Right lobe of liver (tissue), 6 donors: ENCODE results near the gene RERGL. TPM values are rescaled to one million over a fixed set of nuclear protein-coding genes. Genes with fewer than 3 reads are reported as not detected.
"Not testable (repeated sequence)": the region's sequence is repeated elsewhere in the genome, so short reads cannot be mapped to it uniquely, and the experiment has no call there.

ENCODE experiments used
- ATAC-seq, 4 donors: fragments of 200-7000 bp; cut with Tn5 transposase; one replicate each; pipeline ENCODE4 v1.9.1; 2020; ENCODE audit warnings: mild to moderate bottlenecking in 4 of 4, moderate library complexity in 4 of 4
- DNase-seq, 3 donors: peaks; one replicate each; pipeline ENCODE4 v3.0.0-alpha.2; 2020
- H3K27ac ChIP-seq, 3 donors: fragments of 200-600 bp; one replicate each; pipeline ENCODE4 v1.8.0; 2022
- H3K27me3 ChIP-seq, 2 donors: fragments of 200-600 bp; one replicate each; pipeline ENCODE4 v1.8.0; 2022
- H3K36me3 ChIP-seq, 4 donors: fragments of 200-600 bp; sonication (generic) in 1 of 4; one replicate each; pipeline versions ENCODE4 v1.5.1 to v1.8.0; 2017 to 2022; ENCODE audit warnings: control low read depth in 1 of 4
- H3K4me1 ChIP-seq, 4 donors: fragments of 200-600 bp; sonication (generic) in 1 of 4; one replicate each; pipeline versions ENCODE4 v1.5.1 to v1.8.0; 2017 to 2022; ENCODE audit warnings: control low read depth in 1 of 4
- H3K4me3 ChIP-seq, 3 donors: fragments of 200-600 bp; one replicate each; pipeline ENCODE4 v1.8.0; 2022
- H3K9me3 ChIP-seq, 4 donors: fragments of 200-600 bp; sonication (generic) in 1 of 4; one replicate each; pipeline versions ENCODE4 v1.5.1 to v1.8.0; 2017 to 2022; ENCODE audit warnings: control low read depth in 1 of 4
- CTCF ChIP-seq, 4 donors: fragments of 200-600 bp in 3 of 4; fragments of 450-650 bp in 1 of 4; IDR thresholded peaks; one replicate each; pipeline versions ENCODE4 v1.5.1 to v1.8.0; 2016 to 2022; ENCODE audit warnings: antibody characterized with exemption in 4 of 4, mild to moderate bottlenecking in 2 of 4
- POLR2A ChIP-seq: fragments of 450-650 bp; IDR thresholded peaks from one replicate; pipeline ENCODE4 v1.6.1; 2017; ENCODE audit warnings: antibody characterized with exemption, mild to moderate bottlenecking
- WGBS: methylation state at CpG from one replicate; pipeline ENCODE4 v1.1.6; 2018; ENCODE audit warnings: low coverage, low lambda C conversion rate; ENCODE audit not compliant: insufficient coverage; ENCODE audit errors: missing lambda C conversion rate; 5-methylcytosine and 5-hydroxymethylcytosine counted together
- intact Hi-C, 2 donors: fragments of 100-400 bp; cut with DNase I; formaldehyde crosslinking; loops; one replicate each; pipeline versions ENCODE4 v1.11.2 to v1.14.1; 2022
- total RNA-seq, 6 experiments: library from RNA; depleted of rRNA in 2 of 6; stranded (reverse); fragments of >200 nt in 2 of 6; fragmentation: NEBNext Ultra II Directional in 3 of 6; extraction: Animal tissue kit (Norgen Biotek cat#: 25700) in 3 of 6; gene quantifications; one replicate each; pipeline versions ENCODE4 v1.1.0 to v1.2.4, GENCODE V29; 2016 to 2023
- donor health status: DM: no; HTN: yes; CAD: no.
- donor health status: DM: no; HTN: no; CAD: no.
- donor health status: DM: no; HTN: no; CAD: no.
- donor health status: DM: no; HTN: yes; CAD: no.
- donor health status: DM: no; HTN: yes; CAD: no.

RERGL gene
- total RNA-seq, 6 experiments from 2014 or later: 0.33 to 0.56 (median 0.43) TPM; not detected in 3

GRCh38 chr12:18071336-18071735 lies 18.7 kb downstream of the RERGL start:
- intact Hi-C loops: no loop called here
- no peaks in the 10 kb centered on the region for H3K36me3 ChIP-seq
- ATAC-seq (no peak), DNase-seq (no peak)
- H3K9me3 ChIP-seq: no peaks in the 10 kb centered on the region
- no peaks in the 10 kb centered on the region for H3K4me1 ChIP-seq
- no peak overlapping the region for H3K27ac ChIP-seq
- H3K27me3 ChIP-seq: no peaks in the 10 kb centered on the region
- 68% methylated on average over 4 of the region's 4 CpGs for WGBS
- TF ChIP-seq POLR2A (no peak), CTCF (IDR thresholded peaks at IDR 0.05) (no peak)
- H3K4me3 ChIP-seq: no peak overlapping the region

- ATAC-seq (no peak), DNase-seq (no peak)
- Histone ChIP-seq H3K4me1 (no peaks in the 10 kb centered on the region), H3K27me3 (no peaks in the 10 kb centered on the region), H3K36me3 (no peaks in the 10 kb centered on the region), H3K27ac (no peak overlapping the region), H3K9me3 (no peaks in the 10 kb centered on the region), H3K4me3 (no peak overlapping the region)
- 32% methylated on average over 3 of the region's 3 CpGs for WGBS
- intact Hi-C loops: no loop called here
- TF ChIP-seq POLR2A (no peak), CTCF (IDR thresholded peaks at IDR 0.05) (no peak)
These were observed 21.6 kb downstream of the RERGL start for GRCh38 chr12:18068355-18068754.

GRCh38 chr12:18066666-18067065 lies 23.3 kb downstream of the RERGL start:
- Histone ChIP-seq H3K27me3 (no peaks in the 10 kb centered on the region), H3K27ac (no peak overlapping the region), H3K9me3 (no peaks in the 10 kb centered on the region), H3K4me3 (no peak overlapping the region), H3K36me3 (no peaks in the 10 kb centered on the region), H3K4me1 (no peaks in the 10 kb centered on the region)
- WGBS: 53% methylated on average over 4 of the region's 4 CpGs
- DNase-seq (no peak), ATAC-seq (no peak)
- no peak for TF ChIP-seq POLR2A
- no peak for TF ChIP-seq CTCF (IDR thresholded peaks at IDR 0.05)
- intact Hi-C loops: no loop called here

GRCh38 chr12:18062867-18063266 lies 27.1 kb downstream of the RERGL start:
- WGBS: 51% methylated on average over 4 of the region's 4 CpGs
- H3K27me3 ChIP-seq, ATAC-seq, H3K27ac ChIP-seq, H3K4me1 ChIP-seq, H3K4me3 ChIP-seq, intact Hi-C loops, DNase-seq, H3K36me3 ChIP-seq, H3K9me3 ChIP-seq: not testable (repeated sequence)

- Histone ChIP-seq H3K36me3 (no peaks in the 10 kb centered on the region), H3K4me3 (no peak overlapping the region), H3K9me3 (no peaks in the 10 kb centered on the region), H3K27me3 (no peaks in the 10 kb centered on the region), H3K4me1 (no peaks in the 10 kb centered on the region), H3K27ac (no peak overlapping the region)
- DNase-seq (no peak), ATAC-seq (no peak)
- intact Hi-C loops: no loop called here
- 60% methylated on average over 1 of the region's 1 CpG for WGBS
- TF ChIP-seq CTCF (IDR thresholded peaks at IDR 0.05) (no peak), POLR2A (no peak)
These were observed 32.9 kb downstream of the RERGL start for GRCh38 chr12:18057051-18057450.
